GM12878 (cell line): ENCODE results near the gene IL36B. TPM values are rescaled to one million over a fixed set of nuclear protein-coding genes. Genes with fewer than 3 reads are reported as not detected.

Experiments used
- ATAC-seq: fragments of 200-7000 bp; cut with Tn5 transposase; 3 replicates; pipeline ENCODE4 v1.9.1; 2020; ENCODE audit warnings: mild to moderate bottlenecking, moderate library complexity
- BruUV-seq: library from RNA; stranded (reverse); fragments of 400-500 nt; replicated peaks from 2 replicates; lab custom pipeline; 2021; lab: Mats Ljungman, UMichigan
- CTCF ChIA-PET: fragments of 300-600 bp; sonication (Branson Sonifier 250); formaldehyde crosslinking; extraction: SDS; loops from one replicate; lab custom pipeline; 2021; ENCODE audit warnings: inconsistent platforms; lab: Yijun Ruan, JAX
- POLR2A ChIA-PET: fragments of 350-600 bp; formaldehyde crosslinking; extraction: SDS; loops from one replicate; lab custom pipeline; 2021; ENCODE audit warnings: inconsistent platforms; lab: Charles Lee
- RAD21 ChIA-PET: fragments of 300-600 bp; sonication (Branson Sonifier 250); formaldehyde crosslinking; loops from one replicate; lab custom pipeline; 2023; ENCODE audit warnings: antibody characterized with exemption; ENCODE audit not compliant: unreplicated experiment; lab: Charles Lee
- SMC1A ChIA-PET: fragments of 300-600 bp; sonication (Branson Sonifier 250); formaldehyde crosslinking; loops from one replicate; lab custom pipeline; 2023; ENCODE audit not compliant: unreplicated experiment, uncharacterized antibody; lab: Charles Lee
- DNase-seq: peaks from one replicate; pipeline ENCODE4 v3.0.0-alpha.2; 2011; ENCODE audit warnings: low read depth, low spot score
- FAIRE-seq: peaks from 3 replicates; lab custom pipeline; 2011; peaks lifted over from hg19 to GRCh38; lab: Jason Lieb, UNC
- H2AFZ ChIP-seq: 2 replicates; pipeline ENCODE4 v1.6.0; 2011; ENCODE audit warnings: low read depth, low read length, control low read depth; ENCODE audit not compliant: control insufficient read depth
- H3K27ac ChIP-seq: 2 replicates; pipeline ENCODE4 v1.5.1; 2011; ENCODE audit warnings: control low read depth; ENCODE audit not compliant: control insufficient read depth, insufficient read depth
- H3K27me3 ChIP-seq, 2 experiments: replicated peaks in 1 of 2; 2 replicates each; pipeline versions ENCODE4 v1.6.0 to v1.6.1; 2011; ENCODE audit warnings: low read length in 1 of 2; ENCODE audit not compliant: control insufficient read depth in 2 of 2, insufficient read depth in 2 of 2
- H3K36me3 ChIP-seq, 2 experiments: 2 replicates each; pipeline ENCODE4 v1.5.1; 2011; ENCODE audit warnings: low read length in 1 of 2; ENCODE audit not compliant: control insufficient read depth in 2 of 2, insufficient read depth in 2 of 2
- H3K4me1 ChIP-seq: 2 replicates; pipeline ENCODE4 v1.6.1; 2011; ENCODE audit warnings: mild to moderate bottlenecking, low read length, moderate library complexity, mixed read lengths; ENCODE audit not compliant: control insufficient read depth, insufficient read depth
- H3K4me2 ChIP-seq: 2 replicates; pipeline ENCODE4 v1.6.0; 2011; ENCODE audit warnings: control low read depth; ENCODE audit not compliant: control insufficient read depth, insufficient read depth
- H3K4me3 ChIP-seq: fragments of 200-600 bp; sonication (generic); 2 replicates; pipeline ENCODE4 v1.5.1; 2016
- H3K79me2 ChIP-seq: 2 replicates; pipeline ENCODE4 v1.6.0; 2011; ENCODE audit warnings: low read length; ENCODE audit not compliant: control insufficient read depth, insufficient read depth
- H3K9ac ChIP-seq: 2 replicates; pipeline ENCODE4 v1.8.0; 2011; ENCODE audit warnings: low read length, control low read depth, mixed read lengths; ENCODE audit not compliant: control insufficient read depth, insufficient read depth
- H3K9me3 ChIP-seq: replicated peaks from 3 replicates; pipeline ENCODE4 v1.5.1; 2011; ENCODE audit warnings: mild to moderate bottlenecking, low read length; ENCODE audit not compliant: control insufficient read depth, insufficient read depth
- H4K20me1 ChIP-seq: 2 replicates; pipeline ENCODE4 v1.6.0; 2011; ENCODE audit not compliant: control insufficient read depth, insufficient read depth
- ASH2L ChIP-seq: fragments of 300-600, 200-600 bp; sonication (generic); IDR thresholded peaks from 2 replicates; pipeline ENCODE4 v1.6.1; 2017; ENCODE audit warnings: low read depth, mild to moderate bottlenecking, borderline replicate concordance
- BCL11A ChIP-seq: IDR thresholded peaks from 2 replicates; pipeline ENCODE4 v1.6.1; 2011; ENCODE audit warnings: low read depth, low read length
- CHD1 ChIP-seq: IDR thresholded peaks from 2 replicates; pipeline ENCODE4 v1.6.1; 2012; ENCODE audit warnings: low read depth, low read length, improper control_type of control experiment
- ESRRA ChIP-seq: IDR thresholded peaks from 2 replicates; pipeline ENCODE4 v1.6.1; 2012; ENCODE audit warnings: mild to moderate bottlenecking, low read length, improper control_type of control experiment
- IKZF2 ChIP-seq, 2 experiments: fragments of 450-650 bp; IDR thresholded peaks; 2 replicates each; pipeline ENCODE4 v1.6.1; 2017; ENCODE audit warnings: mild to moderate bottlenecking in 2 of 2, moderate library complexity in 2 of 2
- LARP7 ChIP-seq: fragments of 450-650 bp; IDR thresholded peaks from 2 replicates; pipeline ENCODE4 v1.6.1; 2017; ENCODE audit warnings: mild to moderate bottlenecking
- NFYA ChIP-seq: IDR thresholded peaks from 2 replicates; pipeline ENCODE4 v1.6.1; 2011; ENCODE audit warnings: low read depth, mild to moderate bottlenecking, low read length, improper control_type of control experiment, borderline replicate concordance
- NFYB ChIP-seq: IDR thresholded peaks from 2 replicates; pipeline ENCODE4 v1.6.1; 2011; ENCODE audit warnings: low read depth, mild to moderate bottlenecking, low read length, improper control_type of control experiment, moderate library complexity; ENCODE audit not compliant: insufficient read depth
- NR2F1 ChIP-seq: fragments of 450-650 bp; conservative IDR thresholded peaks from 2 replicates; pipeline ENCODE4 v1.6.1; 2017; ENCODE audit warnings: mild to moderate bottlenecking
- SMARCA5 ChIP-seq: fragments of 450-650 bp; IDR thresholded peaks from 2 replicates; pipeline ENCODE4 v1.6.1; 2017; ENCODE audit warnings: mild to moderate bottlenecking
- SUZ12 ChIP-seq: fragments of 200-600 bp; sonication (generic); IDR thresholded peaks from one replicate; pipeline ENCODE4 v1.6.1; 2018; ENCODE audit warnings: antibody characterized with exemption, mild to moderate bottlenecking; ENCODE audit not compliant: unreplicated experiment
- WGBS: methylation state at CpG from one replicate; pipeline ENCODE4 v1.1.6; 2016; ENCODE audit warnings: low lambda C conversion rate; ENCODE audit not compliant: insufficient replicate concordance, insufficient coverage; ENCODE audit errors: missing lambda C conversion rate; 5-methylcytosine and 5-hydroxymethylcytosine counted together
- in situ Hi-C: fragments of 300-500 bp; cut with MboI; formaldehyde crosslinking; loops from 9 replicates; pipeline ENCODE4 v1.14.3; 2018; ENCODE audit warnings: mixed read lengths
- intact Hi-C: fragments of 100-400 bp; cut with micrococcal nuclease; formaldehyde crosslinking; loops from one replicate; pipeline ENCODE4 v1.14.2; 2022; ENCODE audit not compliant: unreplicated experiment
- polyA plus RNA-seq, 11 experiments: library from polyadenylated mRNA; depleted of rRNA in 4 of 11; unstranded in 6 of 11; stranded (reverse) in 5 of 11; fragments of >200 nt; fragmentation: Nextera tagmentation in 4 of 11; fragmentation: Illumina TruSeq in 1 of 11; extraction: Ambion mirVana in 4 of 11; extraction: Trizol in 1 of 11; gene quantifications; 1 replicate in 1 of 11; 2 replicates in 10 of 11; pipeline versions ENCODE4 v1.2.1 to v1.2.3, GENCODE V29; 2011 to 2016; ENCODE audit warnings: inconsistent platforms in 2 of 11, missing spikeins in 2 of 11, low read depth in 1 of 11
- total RNA-seq, 4 experiments: library from RNA; depleted of rRNA in 3 of 4; stranded (reverse); fragments of >200 nt in 3 of 4; fragmentation: Illumina TruSeq in 1 of 4; extraction: Trizol in 1 of 4; gene quantifications; 2 replicates each; pipeline versions ENCODE4 v1.2.1 to v1.2.3, GENCODE V29; 2013 to 2021
- TF ChIP-seq, protein P1 (sequence below): fragments of 450-650 bp; IDR thresholded peaks from 2 replicates; pipeline ENCODE4 v1.6.1; 2017; ENCODE audit warnings: low read depth, mild to moderate bottlenecking, moderate library complexity

The IL36B gene
- total and polyA plus RNA-seq, 10 of the 15 experiments (the other 5 are each of a cell fraction or from before 2014, with no cell fraction given), result not detected

DNA sequence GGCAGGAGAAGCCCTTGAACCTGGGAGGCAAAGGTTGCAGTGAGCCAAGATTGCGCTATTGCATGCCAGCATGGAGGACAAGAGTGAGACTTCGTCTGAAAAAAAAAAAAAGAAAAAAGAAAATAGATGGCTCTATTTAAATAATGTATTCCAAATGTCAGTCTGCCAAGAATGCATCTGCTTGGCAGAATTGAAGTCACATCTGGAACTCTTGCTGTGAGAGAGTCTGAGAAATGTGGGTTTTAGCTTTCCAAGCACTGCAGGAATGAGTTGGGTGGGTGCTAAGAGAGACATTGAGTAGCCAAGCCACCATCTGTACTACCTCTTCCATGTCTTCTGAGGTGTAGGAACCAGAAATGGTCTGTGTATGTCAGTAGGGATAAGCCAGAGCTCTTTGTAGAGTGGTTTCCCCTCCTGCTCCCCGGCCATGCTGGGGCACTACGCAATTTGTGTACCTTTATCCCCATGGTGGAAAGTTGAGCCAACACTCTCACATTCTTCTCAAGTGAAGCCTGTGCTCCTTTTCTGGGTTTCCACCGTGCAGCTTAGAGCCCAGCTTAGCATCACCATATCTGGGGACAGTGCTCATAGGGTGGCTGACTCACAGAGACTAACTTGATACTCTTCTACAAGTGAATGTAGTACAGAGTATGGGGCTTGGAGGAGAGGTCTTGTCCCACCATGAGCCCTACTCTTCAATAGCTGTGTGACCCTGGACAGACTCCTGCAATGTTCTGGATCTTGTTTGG, 40.4 kb upstream of the IL36B start:
- 38% methylated on average over 4 of the region's 5 CpGs for WGBS
- POLR2A ChIA-PET, result no interaction called here

More for the DNA sequence above, 40.4 kb upstream of the IL36B start:
- Histone ChIP-seq H3K4me3 (no peak overlapping the region), H3K4me1 (no peaks in the 10 kb centered on the region), H3K36me3 (no peaks in the 10 kb centered on the region), H2AFZ (no peak overlapping the region), H3K9me3 (no peaks in the 10 kb centered on the region; the same call in 2 of the 3 replicates), H3K79me2 (no peaks in the 10 kb centered on the region), H4K20me1 (no peaks in the 10 kb centered on the region), H3K4me2 (no peak overlapping the region), H3K27me3 (no peaks in the 10 kb centered on the region; a peak in 1 of 4 replicates), H3K9ac (no peak overlapping the region), H3K27ac (no peak overlapping the region)
- ChIA-PET RAD21 (no interaction called here), SMC1A (interaction anchor here (1.0 kb wide), 1 partner anchor 13 kb away, joined by 4 read pairs; no protein-coding TSS in a partner anchor), CTCF (interaction anchor here (0.7 to 1.4 kb wide), 2 partner anchors 10 to 156 kb away, joined by 3 to 6 read pairs; no protein-coding TSS in a partner anchor)
- TF ChIP-seq CHD1 (no peak), SMARCA5 (no peak), NFYA (no peak), NR2F1 (no peak), NFYB (no peak), IKZF2 (IDR thresholded peaks at IDR 0.05) (no peak), SUZ12 (no peak), ESRRA (no peak), BCL11A (no peak), ASH2L (no peak), LARP7 (no peak)
- TF ChIP-seq, protein P1, sequence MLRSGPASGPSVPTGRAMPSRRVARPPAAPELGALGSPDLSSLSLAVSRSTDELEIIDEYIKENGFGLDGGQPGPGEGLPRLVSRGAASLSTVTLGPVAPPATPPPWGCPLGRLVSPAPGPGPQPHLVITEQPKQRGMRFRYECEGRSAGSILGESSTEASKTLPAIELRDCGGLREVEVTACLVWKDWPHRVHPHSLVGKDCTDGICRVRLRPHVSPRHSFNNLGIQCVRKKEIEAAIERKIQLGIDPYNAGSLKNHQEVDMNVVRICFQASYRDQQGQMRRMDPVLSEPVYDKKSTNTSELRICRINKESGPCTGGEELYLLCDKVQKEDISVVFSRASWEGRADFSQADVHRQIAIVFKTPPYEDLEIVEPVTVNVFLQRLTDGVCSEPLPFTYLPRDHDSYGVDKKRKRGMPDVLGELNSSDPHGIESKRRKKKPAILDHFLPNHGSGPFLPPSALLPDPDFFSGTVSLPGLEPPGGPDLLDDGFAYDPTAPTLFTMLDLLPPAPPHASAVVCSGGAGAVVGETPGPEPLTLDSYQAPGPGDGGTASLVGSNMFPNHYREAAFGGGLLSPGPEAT, result no peak
- ATAC-seq (no peak), FAIRE-seq (no peak), DNase-seq (no peak)
- intact Hi-C loops, result no loop called here
- no TSS peak for BruUV-seq
- in situ Hi-C loops, result no loop called here
